HCT116 (cell line): ENCODE results near the gene SLC25A13. TPM values are rescaled to one million over a fixed set of nuclear protein-coding genes. Genes with fewer than 3 reads are reported as not detected.

Experiments
- ATAC-seq: fragments of 200-7000 bp; cut with Tn5 transposase; 2 replicates; pipeline ENCODE4 v1.9.1; 2020; ENCODE audit warnings: mild to moderate bottlenecking, moderate library complexity
- BruUV-seq: library from RNA; stranded (reverse); fragments of 400-500 nt; replicated peaks from 2 replicates; lab custom pipeline; 2021; lab: Mats Ljungman, UMichigan
- CTCF ChIA-PET: fragments of 300-600 bp; sonication (Branson Sonifier 250); formaldehyde crosslinking; loops from one replicate; lab custom pipeline; 2021; ENCODE audit warnings: antibody characterized with exemption; lab: Charles Lee
- POLR2A ChIA-PET: fragments of 300-600, 350-600 bp; sonication (Branson Sonifier 250); formaldehyde crosslinking; loops from one replicate; lab custom pipeline; 2021; ENCODE audit warnings: antibody characterized with exemption; lab: Charles Lee
- RAD21 ChIA-PET, 2 experiments: fragments of 300-600 bp; sonication (Branson Sonifier 250); formaldehyde crosslinking; loops; one replicate each; lab custom pipeline; 2023; ENCODE audit warnings: low total read pairs in 2 of 2; ENCODE audit not compliant: uncharacterized antibody in 2 of 2, unreplicated experiment in 2 of 2, low non-redundant PET in 1 of 2; lab: Charles Lee
- DNase-seq: peaks from one replicate; pipeline ENCODE4 v3.0.0-alpha.2; 2010; ENCODE audit warnings: low read depth, low spot score
- H2AFZ ChIP-seq: fragments of 200-600 bp; shearing (Covaris generic), sonication (generic); 2 replicates; pipeline ENCODE4 v1.6.1; 2017; ENCODE audit warnings: low read depth, mixed run types, mixed read lengths, antibody characterized with exemption, low read length; ENCODE audit not compliant: poor library complexity, severe bottlenecking
- H3K27ac ChIP-seq: 2 replicates; pipeline ENCODE4 v1.5.1; 2012; ENCODE audit warnings: low read depth, low read length
- H3K27me3 ChIP-seq: fragments of 200-600 bp; sonication (generic); 2 replicates; pipeline ENCODE4 v1.6.1; 2016; ENCODE audit warnings: mixed run types, low read length, mixed read lengths; ENCODE audit not compliant: insufficient read depth
- H3K36me3 ChIP-seq, 2 experiments: fragments of 200-500 bp in 1 of 2; fragments of 200-600 bp in 1 of 2; sonication (Bioruptor generic) in 1 of 2; sonication (generic) in 1 of 2; 2 replicates each; pipeline versions ENCODE4 v1.5.1 to v1.6.1; 2014 to 2016; ENCODE audit warnings: low read length in 2 of 2, inconsistent platforms in 1 of 2, mixed read lengths in 1 of 2, mixed run types in 1 of 2; ENCODE audit not compliant: insufficient read depth in 2 of 2, control insufficient read depth in 1 of 2
- H3K4me1 ChIP-seq, 2 experiments: fragments of 200-600 bp in 1 of 2; sonication (generic) in 1 of 2; 2 replicates each; pipeline versions ENCODE4 v1.5.1 to v1.6.1; 2012 to 2017; ENCODE audit warnings: low read length in 2 of 2, inconsistent platforms in 1 of 2, mild to moderate bottlenecking in 1 of 2, mixed read lengths in 1 of 2, mixed run types in 1 of 2, moderate library complexity in 1 of 2; ENCODE audit not compliant: insufficient read depth in 2 of 2, control insufficient read depth in 1 of 2
- H3K4me2 ChIP-seq: fragments of 200-600 bp; sonication (generic); 2 replicates; pipeline ENCODE4 v1.6.1; 2017; ENCODE audit warnings: mixed run types, low read length, mixed read lengths
- H3K4me3 ChIP-seq, 2 experiments: fragments of 200-600 bp in 1 of 2; sonication (generic) in 1 of 2; replicated peaks in 1 of 2; 2 replicates each; pipeline ENCODE4 v1.5.1; 2011 to 2016; ENCODE audit warnings: low read length in 2 of 2, control low read depth in 1 of 2, low read depth in 1 of 2, mild to moderate bottlenecking in 1 of 2, mixed read lengths in 1 of 2, mixed run types in 1 of 2
- H3K79me2 ChIP-seq: fragments of 200-600 bp; sonication (generic); 2 replicates; pipeline ENCODE4 v1.6.1; 2017; ENCODE audit warnings: mild to moderate bottlenecking, mixed run types, low read length, moderate library complexity, mixed read lengths; ENCODE audit not compliant: insufficient read depth
- H3K9ac ChIP-seq: fragments of 200-600 bp; sonication (generic); 2 replicates; pipeline ENCODE4 v1.6.1; 2016; ENCODE audit warnings: low read length, mixed read lengths
- H3K9me2 ChIP-seq: fragments of 200-600 bp; sonication (generic), shearing (Covaris generic); 2 replicates; pipeline ENCODE4 v1.6.1; 2017; ENCODE audit warnings: mixed run types, mild to moderate bottlenecking, moderate library complexity; ENCODE audit not compliant: insufficient read depth
- H3K9me3 ChIP-seq, 2 experiments: fragments of 200-500 bp in 1 of 2; fragments of 200-600 bp in 1 of 2; sonication (Bioruptor generic) in 1 of 2; sonication (generic) in 1 of 2; 2 replicates each; pipeline ENCODE4 v1.6.1; 2014 to 2017; ENCODE audit warnings: low read length in 2 of 2, mixed read lengths in 2 of 2, inconsistent platforms in 1 of 2, low read depth in 1 of 2, mild to moderate bottlenecking in 1 of 2, mixed run types in 1 of 2, moderate library complexity in 1 of 2; ENCODE audit not compliant: control insufficient read depth in 1 of 2, insufficient read depth in 1 of 2
- H4K20me1 ChIP-seq: fragments of 200-600 bp; sonication (generic), shearing (Covaris generic); 2 replicates; pipeline ENCODE4 v1.6.1; 2017; ENCODE audit warnings: mixed run types, mild to moderate bottlenecking, moderate library complexity; ENCODE audit not compliant: insufficient read depth
- CBX3 ChIP-seq: IDR thresholded peaks from 2 replicates; pipeline ENCODE4 v1.6.1; 2012; ENCODE audit warnings: low read depth
- CTCF ChIP-seq, 3 experiments: fragments of 200-600 bp in 1 of 3; sonication (generic) in 1 of 3; IDR thresholded peaks in 2 of 3; conservative IDR thresholded peaks in 1 of 3; 2 replicates each; pipeline ENCODE4 v1.5.1; 2012 to 2017; ENCODE audit warnings: low read depth in 2 of 3, low read length in 2 of 3, antibody characterized with exemption in 1 of 3, borderline replicate concordance in 1 of 3, control low read depth in 1 of 3, mild to moderate bottlenecking in 1 of 3, mixed read lengths in 1 of 3, mixed run types in 1 of 3, moderate library complexity in 1 of 3; ENCODE audit not compliant: insufficient read depth in 1 of 3
- EGR1 ChIP-seq: IDR thresholded peaks from 2 replicates; pipeline ENCODE4 v1.6.1; 2012; ENCODE audit warnings: low read depth
- ELF1 ChIP-seq: IDR thresholded peaks from 2 replicates; pipeline ENCODE4 v1.6.1; 2012; ENCODE audit warnings: low read depth, borderline replicate concordance
- EZH2 ChIP-seq: fragments of 200-600 bp; sonication (generic); IDR thresholded peaks from 2 replicates; pipeline ENCODE4 v1.6.1; 2017; ENCODE audit warnings: antibody characterized with exemption, mixed run types
- EZH2phosphoT487 ChIP-seq: fragments of 200-600 bp; IDR thresholded peaks from 2 replicates; pipeline ENCODE4 v1.6.1; 2018; ENCODE audit warnings: antibody characterized with exemption, borderline replicate concordance
- FOSL1 ChIP-seq: IDR thresholded peaks from 2 replicates; pipeline ENCODE4 v1.6.1; 2012; ENCODE audit warnings: low read depth
- MAX ChIP-seq: IDR thresholded peaks from 2 replicates; pipeline ENCODE4 v1.6.1; 2012
- POLR2AphosphoS5 ChIP-seq: IDR thresholded peaks from 2 replicates; pipeline ENCODE4 v1.6.1; 2011; ENCODE audit warnings: mild to moderate bottlenecking, low read depth, low read length, moderate library complexity
- RAD21 ChIP-seq: IDR thresholded peaks from 2 replicates; pipeline ENCODE4 v1.6.1; 2012; ENCODE audit warnings: low read depth, mild to moderate bottlenecking
- SRF ChIP-seq: IDR thresholded peaks from 2 replicates; pipeline ENCODE4 v1.6.1; 2012; ENCODE audit warnings: low read depth
- TCF7L2 ChIP-seq: IDR thresholded peaks from 2 replicates; pipeline ENCODE4 v1.7.0; 2011; ENCODE audit warnings: borderline replicate concordance, inconsistent platforms; ENCODE audit not compliant: insufficient read depth, insufficient read length; ENCODE audit errors: extremely low read depth
- YY1 ChIP-seq: IDR thresholded peaks from 2 replicates; pipeline ENCODE4 v1.6.1; 2011; ENCODE audit warnings: low read length, low read depth, moderate library complexity, mild to moderate bottlenecking; ENCODE audit not compliant: insufficient replicate concordance; ENCODE audit errors: extremely low read depth
- intact Hi-C: fragments of 100-400 bp; cut with micrococcal nuclease; formaldehyde crosslinking; loops from 2 replicates; pipeline ENCODE4 v1.10.0; 2022
- total RNA-seq: library from RNA; stranded (reverse); gene quantifications from one replicate; pipeline ENCODE4 v1.2.1, GENCODE V29; 2021; ENCODE audit not compliant: unreplicated experiment

SLC25A13 gene
- total RNA-seq, 1 experiment from 2014 or later = 19.3 TPM

GRCh38 chr7:96187735-96188134 is 134.2 kb downstream of the SLC25A13 start:
- intact Hi-C loops = no loop called here
- no peaks in the 10 kb centered on the region for H3K79me2 ChIP-seq
- ChIA-PET RAD21 (no interaction called here), CTCF (no interaction called here), POLR2A (no interaction called here)
- H3K9ac ChIP-seq = no peak overlapping the region
- no peak for DNase-seq
- H3K27ac ChIP-seq = no peak overlapping the region
- H3K4me1 ChIP-seq = no peaks in the 10 kb centered on the region
- TF ChIP-seq EZH2phosphoT487 (no peak), EZH2 (no peak), CTCF (IDR thresholded peaks at IDR 0.05 in 2 of 3, conservative IDR thresholded peaks at IDR 0.05 in 1 of 3; ENCODE audit: borderline replicate concordance in 1 of 3, insufficient read depth in 1 of 3, low read depth in 2 of 3, low read length in 2 of 3) (no peak), POLR2AphosphoS5 (no peak), CBX3 (no peak), YY1 (no peak), ELF1 (no peak), EGR1 (no peak), MAX (no peak), TCF7L2 (no peak), FOSL1 (no peak), SRF (no peak), RAD21 (no peak)
- H3K27me3 ChIP-seq = no peaks in the 10 kb centered on the region
- no peak overlapping the region for H3K4me3 ChIP-seq
- no peak for ATAC-seq
- no peak overlapping the region for H2AFZ ChIP-seq
- no peaks in the 10 kb centered on the region for H3K9me2 ChIP-seq
- no peak overlapping the region for H3K4me2 ChIP-seq
- no peaks in the 10 kb centered on the region for H4K20me1 ChIP-seq
- no peaks in the 10 kb centered on the region for H3K9me3 ChIP-seq
- peaks cover 7% of the 10 kb centered on the region in 2 experiments; a peak in 1 of 4 replicates for H3K36me3 ChIP-seq
- no TSS peak for BruUV-seq
